Astrocyte (in vitro differentiated cells and primary cell): Measurements from ENCODE around the gene CDH18. TPM values are rescaled to one million over a fixed set of nuclear protein-coding genes. Genes with fewer than 3 reads are reported as not detected.
A peak's percentile ranks its signal among the peaks of the same experiment; 100 is the strongest.

Source experiments
- DNase-seq: peaks from one replicate; pipeline ENCODE4 v3.0.0-alpha.2; 2010; ENCODE audit warnings: low read depth
- FAIRE-seq: peaks from 2 replicates; lab custom pipeline; 2011; peaks lifted over from hg19 to GRCh38; lab: Jason Lieb, UNC
- H2AFZ ChIP-seq: 2 replicates; pipeline ENCODE4 v1.6.0; 2012; ENCODE audit warnings: low read depth, low read length, inconsistent platforms
- H3K27ac ChIP-seq: 2 replicates; pipeline ENCODE4 v1.5.1; 2011; ENCODE audit warnings: low read depth, low read length, inconsistent platforms
- H3K27me3 ChIP-seq: 2 replicates; pipeline ENCODE4 v1.6.0; 2011; ENCODE audit warnings: low read length, inconsistent platforms; ENCODE audit not compliant: insufficient read depth
- H3K36me3 ChIP-seq: 2 replicates; pipeline ENCODE4 v1.5.1; 2011; ENCODE audit warnings: low read length, inconsistent platforms; ENCODE audit not compliant: insufficient read depth
- H3K4me1 ChIP-seq: 2 replicates; pipeline ENCODE4 v1.5.1; 2011; ENCODE audit warnings: low read length, inconsistent platforms; ENCODE audit not compliant: insufficient read depth
- H3K4me2 ChIP-seq: 2 replicates; pipeline ENCODE4 v1.6.0; 2012; ENCODE audit warnings: low read length, inconsistent platforms
- H3K4me3 ChIP-seq: 2 replicates; pipeline ENCODE4 v1.5.1; 2011; ENCODE audit warnings: low read depth, mild to moderate bottlenecking, low read length, inconsistent platforms; ENCODE audit not compliant: insufficient read depth
- H3K79me2 ChIP-seq: 2 replicates; pipeline ENCODE4 v1.6.0; 2012; ENCODE audit warnings: mild to moderate bottlenecking, low read length, inconsistent platforms; ENCODE audit not compliant: insufficient read depth
- H3K9ac ChIP-seq: 2 replicates; pipeline ENCODE4 v1.6.0; 2012; ENCODE audit warnings: mild to moderate bottlenecking, low read length, inconsistent platforms
- H3K9me3 ChIP-seq: 2 replicates; pipeline ENCODE4 v1.5.1; 2012; ENCODE audit warnings: low read depth, mild to moderate bottlenecking, low read length, inconsistent platforms; ENCODE audit not compliant: insufficient read depth
- H4K20me1 ChIP-seq: 2 replicates; pipeline ENCODE4 v1.6.0; 2012; ENCODE audit warnings: low read length, inconsistent platforms; ENCODE audit not compliant: insufficient read depth
- H3K27ac Mint-ChIP-seq: one replicate; pipeline ENCODE4 v1.8.0; 2021; ENCODE audit warnings: mild to moderate bottlenecking, mixed read lengths; ENCODE audit not compliant: unreplicated experiment
- H3K27me3 Mint-ChIP-seq: one replicate; pipeline ENCODE4 v1.8.0; 2021; ENCODE audit warnings: low read depth, mixed read lengths; ENCODE audit not compliant: unreplicated experiment
- H3K36me3 Mint-ChIP-seq: one replicate; pipeline ENCODE4 v1.8.0; 2021; ENCODE audit warnings: low read depth, mixed read lengths; ENCODE audit not compliant: unreplicated experiment
- H3K4me1 Mint-ChIP-seq: one replicate; pipeline ENCODE4 v1.8.0; 2021; ENCODE audit warnings: low read depth, mixed read lengths; ENCODE audit not compliant: unreplicated experiment
- H3K4me3 Mint-ChIP-seq: one replicate; pipeline ENCODE4 v1.8.0; 2021; ENCODE audit warnings: mild to moderate bottlenecking, moderate library complexity, mixed read lengths; ENCODE audit not compliant: unreplicated experiment
- H3K9me3 Mint-ChIP-seq: one replicate; pipeline ENCODE4 v1.8.0; 2021; ENCODE audit warnings: mild to moderate bottlenecking, mixed read lengths; ENCODE audit not compliant: unreplicated experiment
- EZH2 ChIP-seq: IDR thresholded peaks from 2 replicates; pipeline ENCODE4 v1.6.1; 2012; ENCODE audit warnings: mild to moderate bottlenecking, low read length, inconsistent platforms; ENCODE audit not compliant: insufficient read depth
- total RNA-seq: library from RNA; stranded (reverse); gene quantifications from 2 replicates; pipeline ENCODE4 v1.2.1, GENCODE V29; 2021
- TF ChIP-seq, protein P1 (sequence below): IDR thresholded peaks from 2 replicates; pipeline ENCODE4 v1.5.1; 2011; ENCODE audit warnings: low read depth, mild to moderate bottlenecking, inconsistent platforms, low read length, moderate library complexity; ENCODE audit not compliant: insufficient read depth

CDH18 gene
- total RNA-seq, 1 donor from 2014 or later = not detected

DNA sequence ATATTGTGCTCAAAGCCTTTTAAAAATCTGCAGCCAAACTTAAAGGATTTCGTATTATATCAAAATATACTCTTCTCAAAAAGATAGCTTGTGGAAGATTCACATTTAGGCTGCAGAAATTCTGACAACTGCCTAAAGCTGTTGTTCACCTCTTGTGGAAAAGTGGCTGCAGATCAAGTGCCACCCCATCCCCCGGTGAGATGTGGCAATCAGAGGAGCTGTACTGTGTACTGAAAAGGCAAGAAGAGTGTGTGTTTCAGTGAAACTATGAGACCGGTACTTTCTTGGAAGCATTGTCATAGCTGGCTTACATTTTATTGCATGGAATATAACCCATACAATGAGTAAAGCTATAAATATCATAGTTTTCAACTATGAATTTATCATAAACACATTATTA, 64.3 kb downstream of the CDH18 start:
- Histone ChIP-seq H3K27me3 (no peaks in the 10 kb centered on the region), H3K9ac (no peak overlapping the region), H3K36me3 (no peaks in the 10 kb centered on the region), H3K27ac (no peak overlapping the region), H3K79me2 (no peaks in the 10 kb centered on the region), H3K9me3 (no peaks in the 10 kb centered on the region), H3K4me2 (no peak overlapping the region), H3K4me3 (no peak overlapping the region), H3K4me1 (peaks cover 7% of the 10 kb centered on the region), H4K20me1 (no peaks in the 10 kb centered on the region), H2AFZ (no peak overlapping the region)
- H3K36me3 Mint-ChIP-seq = no peaks in the 10 kb centered on the region
- FAIRE-seq = no peak
- H3K9me3 Mint-ChIP-seq = no peaks in the 10 kb centered on the region
- TF ChIP-seq, protein P1, sequence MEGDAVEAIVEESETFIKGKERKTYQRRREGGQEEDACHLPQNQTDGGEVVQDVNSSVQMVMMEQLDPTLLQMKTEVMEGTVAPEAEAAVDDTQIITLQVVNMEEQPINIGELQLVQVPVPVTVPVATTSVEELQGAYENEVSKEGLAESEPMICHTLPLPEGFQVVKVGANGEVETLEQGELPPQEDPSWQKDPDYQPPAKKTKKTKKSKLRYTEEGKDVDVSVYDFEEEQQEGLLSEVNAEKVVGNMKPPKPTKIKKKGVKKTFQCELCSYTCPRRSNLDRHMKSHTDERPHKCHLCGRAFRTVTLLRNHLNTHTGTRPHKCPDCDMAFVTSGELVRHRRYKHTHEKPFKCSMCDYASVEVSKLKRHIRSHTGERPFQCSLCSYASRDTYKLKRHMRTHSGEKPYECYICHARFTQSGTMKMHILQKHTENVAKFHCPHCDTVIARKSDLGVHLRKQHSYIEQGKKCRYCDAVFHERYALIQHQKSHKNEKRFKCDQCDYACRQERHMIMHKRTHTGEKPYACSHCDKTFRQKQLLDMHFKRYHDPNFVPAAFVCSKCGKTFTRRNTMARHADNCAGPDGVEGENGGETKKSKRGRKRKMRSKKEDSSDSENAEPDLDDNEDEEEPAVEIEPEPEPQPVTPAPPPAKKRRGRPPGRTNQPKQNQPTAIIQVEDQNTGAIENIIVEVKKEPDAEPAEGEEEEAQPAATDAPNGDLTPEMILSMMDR = no peak
- TF ChIP-seq EZH2 = no peak
- peaks cover 11% of the 10 kb centered on the region for H3K4me1 Mint-ChIP-seq
- H3K27ac Mint-ChIP-seq = no peak overlapping the region
- no peak overlapping the region for H3K4me3 Mint-ChIP-seq
- DNase-seq = no peak
- no peaks in the 10 kb centered on the region for H3K27me3 Mint-ChIP-seq

DNA sequence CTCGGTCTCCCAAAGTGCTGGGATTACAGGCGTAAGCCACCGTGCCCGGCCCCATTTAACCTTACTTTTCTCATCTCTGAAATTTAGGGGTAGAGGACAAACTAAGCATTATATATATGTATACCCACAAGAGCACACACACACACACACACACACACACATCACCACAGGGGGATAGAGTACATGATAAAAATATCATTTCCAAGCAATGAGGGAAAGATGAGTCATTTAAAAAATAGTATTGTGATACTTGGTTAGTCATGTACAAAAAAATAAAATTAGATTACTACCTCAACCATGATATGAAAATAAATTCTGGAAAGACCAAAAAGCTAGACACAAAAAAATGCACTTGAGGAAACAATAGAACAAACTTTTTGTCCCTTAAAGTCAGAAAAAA, 67.2 kb downstream of the CDH18 start:
- peaks cover 4% of the 10 kb centered on the region for H3K4me1 Mint-ChIP-seq
- Histone ChIP-seq H3K4me3 (no peak overlapping the region), H3K9me3 (no peaks in the 10 kb centered on the region), H3K4me2 (no peak overlapping the region), H3K4me1 (no peaks in the 10 kb centered on the region), H3K27ac (no peak overlapping the region), H3K79me2 (no peaks in the 10 kb centered on the region), H4K20me1 (no peaks in the 10 kb centered on the region), H3K9ac (no peak overlapping the region), H3K36me3 (no peaks in the 10 kb centered on the region), H2AFZ (no peak overlapping the region), H3K27me3 (no peaks in the 10 kb centered on the region)
- H3K4me3 Mint-ChIP-seq = no peak overlapping the region
- H3K27me3 Mint-ChIP-seq = no peaks in the 10 kb centered on the region
- H3K27ac Mint-ChIP-seq = no peak overlapping the region
- TF ChIP-seq EZH2 = no peak
- TF ChIP-seq, protein P1 = no peak
- FAIRE-seq = no peak
- no peaks in the 10 kb centered on the region for H3K36me3 Mint-ChIP-seq
- DNase-seq = peak; percentile 44
- no peaks in the 10 kb centered on the region for H3K9me3 Mint-ChIP-seq

DNA sequence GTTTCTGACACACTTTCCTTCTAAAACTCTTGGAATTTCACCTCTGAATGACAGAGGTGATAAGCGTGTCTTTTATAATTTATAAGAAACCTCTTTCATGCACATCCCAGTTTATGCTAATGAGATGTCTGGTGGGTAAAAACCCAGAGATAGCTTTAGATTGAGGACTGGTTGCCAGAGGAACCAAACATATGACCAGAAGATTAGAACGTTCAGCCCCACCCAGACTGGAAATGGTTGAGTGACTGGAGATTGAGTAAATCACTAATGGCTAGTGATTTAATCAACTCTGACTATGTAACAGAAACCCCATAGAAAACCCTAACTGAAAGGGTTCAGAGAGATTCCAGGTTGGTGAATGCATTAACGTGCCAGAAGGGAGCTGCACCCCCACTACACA, 69.2 kb downstream of the CDH18 start:
- Histone ChIP-seq H3K79me2 (no peaks in the 10 kb centered on the region), H4K20me1 (no peaks in the 10 kb centered on the region), H3K27ac (no peak overlapping the region), H3K9ac (no peak overlapping the region), H3K4me1 (no peaks in the 10 kb centered on the region), H2AFZ (no peak overlapping the region), H3K27me3 (no peaks in the 10 kb centered on the region), H3K4me2 (no peak overlapping the region), H3K9me3 (no peaks in the 10 kb centered on the region), H3K36me3 (no peaks in the 10 kb centered on the region), H3K4me3 (no peak overlapping the region)
- H3K4me1 Mint-ChIP-seq = peaks cover 2% of the 10 kb centered on the region
- H3K27me3 Mint-ChIP-seq = no peaks in the 10 kb centered on the region
- no peak for FAIRE-seq
- DNase-seq = no peak
- H3K4me3 Mint-ChIP-seq = no peak overlapping the region
- no peak for TF ChIP-seq EZH2
- TF ChIP-seq, protein P1 = no peak
- H3K36me3 Mint-ChIP-seq = no peaks in the 10 kb centered on the region
- H3K27ac Mint-ChIP-seq = no peak overlapping the region
- H3K9me3 Mint-ChIP-seq = no peaks in the 10 kb centered on the region
